CD14-positive monocyte (primary cell): ENCODE data around the gene RFC2. TPM values are rescaled to one million over a fixed set of nuclear protein-coding genes. Genes with fewer than 3 reads are reported as not detected.
"Not testable (repeated sequence)": the region's sequence is repeated elsewhere in the genome, so short reads cannot be mapped to it uniquely, and the experiment has no call there.

Source experiments
- DNase-seq, 3 donors: peaks; one replicate each; pipeline ENCODE4 v3.0.0-alpha.2; 2011 to 2022
- H2AFZ ChIP-seq: 2 replicates; pipeline ENCODE4 v1.6.0; 2012; ENCODE audit warnings: mild to moderate bottlenecking, low read depth, low read length, inconsistent platforms; ENCODE audit not compliant: insufficient read depth, poor library complexity, severe bottlenecking
- H3K27ac ChIP-seq, 2 donors: 1 replicate in 1 of 2; 2 replicates in 1 of 2; pipeline ENCODE4 v1.5.1; 2012 to 2013; ENCODE audit warnings: low read length in 2 of 2, control low read depth in 1 of 2, inconsistent platforms in 1 of 2, low read depth in 1 of 2, mild to moderate bottlenecking in 1 of 2
- H3K27me3 ChIP-seq, 2 donors: one replicate each; pipeline versions ENCODE4 v1.6.0 to v1.6.1; 2011 to 2013; ENCODE audit warnings: low read length in 2 of 2; ENCODE audit not compliant: control insufficient read depth in 2 of 2, insufficient read depth in 2 of 2
- H3K36me3 ChIP-seq, 2 donors: replicated peaks in 1 of 2; 1 replicate in 1 of 2; 2 replicates in 1 of 2; pipeline versions ENCODE4 v1.5.1 to v1.6.1; 2012 to 2013; ENCODE audit warnings: low read length in 2 of 2, control low read depth in 1 of 2, inconsistent platforms in 1 of 2, mild to moderate bottlenecking in 1 of 2; ENCODE audit not compliant: insufficient read depth in 2 of 2, control insufficient read depth in 1 of 2
- H3K4me1 ChIP-seq, 2 donors: 1 replicate in 1 of 2; 2 replicates in 1 of 2; pipeline versions ENCODE4 v1.5.1 to v1.6.1; 2012 to 2013; ENCODE audit warnings: low read length in 2 of 2, control low read depth in 1 of 2, inconsistent platforms in 1 of 2, mild to moderate bottlenecking in 1 of 2, moderate library complexity in 1 of 2; ENCODE audit not compliant: insufficient read depth in 2 of 2, control insufficient read depth in 1 of 2
- H3K4me2 ChIP-seq: replicated peaks from 2 replicates; pipeline ENCODE3; 2012; ENCODE audit warnings: low read length, moderate library complexity, mild to moderate bottlenecking; ENCODE audit not compliant: poor library complexity, severe bottlenecking; ENCODE audit errors: extremely low read depth
- H3K4me3 ChIP-seq, 3 experiments: fragments of 200-600 bp in 1 of 3; sonication (generic) in 1 of 3; replicated peaks in 1 of 3; 1 replicate in 2 of 3; 2 replicates in 1 of 3; pipeline ENCODE4 v1.5.1; 2011 to 2013; ENCODE audit warnings: low read length in 3 of 3, mild to moderate bottlenecking in 3 of 3, control low read depth in 2 of 3, low read depth in 2 of 3, inconsistent platforms in 1 of 3, moderate library complexity in 1 of 3
- H3K79me2 ChIP-seq: 2 replicates; pipeline ENCODE4 v1.6.0; 2012; ENCODE audit warnings: mild to moderate bottlenecking, control low read depth, inconsistent platforms, low read length, moderate library complexity; ENCODE audit not compliant: insufficient read depth
- H3K9ac ChIP-seq: 2 replicates; pipeline ENCODE4 v1.6.0; 2017; ENCODE audit warnings: low read length, mild to moderate bottlenecking; ENCODE audit not compliant: insufficient read depth, poor library complexity, severe bottlenecking
- H3K9me3 ChIP-seq, 2 donors: replicated peaks in 1 of 2; 1 replicate in 1 of 2; 2 replicates in 1 of 2; pipeline versions ENCODE4 v1.5.1 to v1.6.1; 2012 to 2013; ENCODE audit warnings: low read length in 2 of 2, control low read depth in 1 of 2; ENCODE audit not compliant: control insufficient read depth in 1 of 2, insufficient read depth in 1 of 2
- H4K20me1 ChIP-seq: 2 replicates; pipeline ENCODE4 v1.6.0; 2012; ENCODE audit warnings: mild to moderate bottlenecking, low read length, control low read depth, moderate library complexity; ENCODE audit not compliant: insufficient read depth
- H3K27ac Mint-ChIP-seq, 7 donors: one replicate each; pipeline ENCODE4 v1.8.0; 2020; ENCODE audit warnings: mild to moderate bottlenecking in 7 of 7, mixed read lengths in 7 of 7, moderate library complexity in 6 of 7, inconsistent platforms in 2 of 7
- H3K27me3 Mint-ChIP-seq, 3 donors: one replicate each; pipeline ENCODE4 v1.8.0; 2021 to 2022; ENCODE audit warnings: low read depth in 3 of 3, mild to moderate bottlenecking in 3 of 3, mixed read lengths in 3 of 3, moderate library complexity in 3 of 3, inconsistent platforms in 1 of 3
- H3K36me3 Mint-ChIP-seq, 2 donors: one replicate each; pipeline ENCODE4 v1.8.0; 2020; ENCODE audit warnings: mixed read lengths in 2 of 2, inconsistent platforms in 1 of 2, mild to moderate bottlenecking in 1 of 2
- H3K4me1 Mint-ChIP-seq: one replicate; pipeline ENCODE4 v1.8.0; 2020; ENCODE audit warnings: mild to moderate bottlenecking, mixed read lengths
- H3K4me3 Mint-ChIP-seq, 2 donors: one replicate each; pipeline ENCODE4 v1.8.0; 2020; ENCODE audit warnings: mild to moderate bottlenecking in 2 of 2, mixed read lengths in 2 of 2, moderate library complexity in 1 of 2
- H3K9me3 Mint-ChIP-seq, 7 donors: one replicate each; pipeline ENCODE4 v1.8.0; 2020 to 2022; ENCODE audit warnings: mixed read lengths in 7 of 7, mild to moderate bottlenecking in 6 of 7, moderate library complexity in 6 of 7, inconsistent platforms in 2 of 7
- CTCF ChIP-seq: fragments of 200-600 bp; IDR thresholded peaks from one replicate; pipeline ENCODE4 v1.8.0; 2022; ENCODE audit warnings: antibody characterized with exemption, mild to moderate bottlenecking
- WGBS: methylation state at CpG from one replicate; pipeline ENCODE4 v1.1.5; 2013; ENCODE audit warnings: missing lambda C conversion rate; ENCODE audit not compliant: insufficient coverage; 5-methylcytosine and 5-hydroxymethylcytosine counted together
- intact Hi-C, 2 donors: fragments of 100-400 bp; cut with micrococcal nuclease; formaldehyde crosslinking; loops; one replicate each; pipeline versions ENCODE4 v1.15.0 to v1.15.1; 2023
- polyA plus RNA-seq, 3 donors: library from polyadenylated mRNA; depleted of rRNA in 1 of 3; unstranded in 2 of 3; stranded (reverse) in 1 of 3; fragments of 300-500 nt in 2 of 3; fragments of >200 nt in 1 of 3; fragmentation: Illumina TruSeq in 2 of 3; gene quantifications; 1 replicate in 2 of 3; 2 replicates in 1 of 3; pipeline ENCODE4 v1.2.3, GENCODE V29; 2012 to 2021

The RFC2 gene
- polyA plus RNA-seq, 3 donors = 12.8 to 42.1 (median 33.5) TPM

GRCh38 chr7:74207586-74207985 lies 46.6 kb downstream of the RFC2 start:
- no peak for DNase-seq
- H3K36me3 Mint-ChIP-seq = peaks cover 2 to 3% of the 10 kb centered on the region in 2 donors
- no peak for TF ChIP-seq CTCF
- H3K36me3 ChIP-seq = no peaks in the 10 kb centered on the region
- H4K20me1 ChIP-seq = peaks cover 4% of the 10 kb centered on the region
- H3K4me2 ChIP-seq = no peak overlapping the region
- H3K4me3 Mint-ChIP-seq = no peak overlapping the region
- H3K27ac Mint-ChIP-seq = no peak overlapping the region
- no peaks in the 10 kb centered on the region for H3K9me3 ChIP-seq
- H3K4me1 ChIP-seq = peaks cover 51 to 60% of the 10 kb centered on the region in 2 donors
- intact Hi-C loops = loop anchor here (2.0 to 5.0 kb wide), 4 partner anchors 35 to 193 kb away; partner anchors contain the start of gene CLIP2 (in 1 of the 2)
- peaks cover 0 to 6% (median 0%) of the 10 kb centered on the region in 3 donors for H3K27me3 Mint-ChIP-seq
- H3K27me3 ChIP-seq = no peaks in the 10 kb centered on the region
- H3K79me2 ChIP-seq = peaks cover 52% of the 10 kb centered on the region
- no peak overlapping the region for H2AFZ ChIP-seq
- peaks cover 59% of the 10 kb centered on the region for H3K4me1 Mint-ChIP-seq
- WGBS = 100% methylated on average over 2 of the region's 11 CpGs
- no peak overlapping the region for H3K4me3 ChIP-seq
- peaks cover 0 to 3% (median 0%) of the 10 kb centered on the region in 7 donors for H3K9me3 Mint-ChIP-seq
- no peak overlapping the region for H3K27ac ChIP-seq
- H3K9ac ChIP-seq = no peak overlapping the region

- Histone ChIP-seq H3K27me3 (no peaks in the 10 kb centered on the region), H2AFZ (peak overlapping the region; percentile 89), H3K79me2 (peaks cover 43% of the 10 kb centered on the region), H3K27ac (peak overlapping the region in 1 of 2 donors; percentile 20), H3K36me3 (no peaks in the 10 kb centered on the region), H3K9me3 (no peaks in the 10 kb centered on the region), H3K4me1 (peaks cover 41 to 51% of the 10 kb centered on the region in 2 donors), H3K9ac (no peak overlapping the region), H3K4me2 (peak overlapping the region; percentile 69), H4K20me1 (no peaks in the 10 kb centered on the region), H3K4me3 (peak overlapping the region in 2 of 3 experiments; percentile 14 to 64)
- peaks cover 51% of the 10 kb centered on the region for H3K4me1 Mint-ChIP-seq
- whole genome bisulfite sequencing = 7% methylated on average over 19 of the region's 23 CpGs
- peaks cover 0 to 6% (median 0%) of the 10 kb centered on the region in 3 donors for H3K27me3 Mint-ChIP-seq
- H3K4me3 Mint-ChIP-seq = peak overlapping the region; percentile 51 to 52
- peak overlapping the region in 3 of 7 donors; percentile 32 to 68 (median 40) for H3K27ac Mint-ChIP-seq
- no peaks in the 10 kb centered on the region for H3K36me3 Mint-ChIP-seq
- DNase-seq = peak; percentile 76 to 86 (median 80)
- TF ChIP-seq CTCF = peak; percentile 97
- intact Hi-C loops = loop anchor here (2.0 to 5.0 kb wide), 4 partner anchors 36 to 194 kb away; partner anchors contain the start of gene CLIP2 (in 1 of the 2)
- peaks cover 0 to 3% (median 0%) of the 10 kb centered on the region in 7 donors for H3K9me3 Mint-ChIP-seq
Observed at GRCh38 chr7:74206589-74207120, 47.5 kb downstream of the RFC2 start.

GRCh38 chr7:74206052-74206451 lies 48.1 kb downstream of the RFC2 start:
- not testable (repeated sequence) for H3K27me3 ChIP-seq, H3K4me3 Mint-ChIP-seq, H4K20me1 ChIP-seq, H3K4me2 ChIP-seq, H3K27ac Mint-ChIP-seq, H3K4me3 ChIP-seq, H3K36me3 Mint-ChIP-seq, H3K9me3 Mint-ChIP-seq, H3K27ac ChIP-seq, H3K36me3 ChIP-seq, H3K9ac ChIP-seq, DNase-seq, H3K27me3 Mint-ChIP-seq, H3K9me3 ChIP-seq
- H3K4me1 Mint-ChIP-seq = peaks cover 48% of the 10 kb centered on the region
- H2AFZ ChIP-seq = peak overlapping the region; percentile 89
- WGBS = 90% methylated on average over 10 of the region's 10 CpGs
- H3K79me2 ChIP-seq = peaks cover 37% of the 10 kb centered on the region
- intact Hi-C loops = loop anchor here (2.0 to 5.0 kb wide), 4 partner anchors 36 to 195 kb away; partner anchors contain the start of gene CLIP2 (in 1 of the 2)
- peaks cover 41 to 49% of the 10 kb centered on the region in 2 donors for H3K4me1 ChIP-seq
